Measurements from ENCODE around the gene EVA1C.
"Not testable (repeated sequence)": the region's sequence is repeated elsewhere in the genome, so short reads cannot be mapped to it uniquely, and the experiment has no call there.

GRCh38 chr21:32508036-32508435 is 95.5 kb downstream of the EVA1C start:
- not testable (repeated sequence) for TF ChIP-seq CTCF (IDR thresholded peaks at IDR 0.05; ENCODE audit: extremely low read depth in 1 of 2, insufficient read depth in 1 of 2, low read depth in 1 of 2, low read length in 2 of 2); POLR2A (IDR thresholded peaks at IDR 0.05; ENCODE audit: low read depth, low read length); POLR2AphosphoS5 (IDR thresholded peaks at IDR 0.05; ENCODE audit: insufficient read depth, low read depth, low read length); EZH2 (IDR thresholded peaks at IDR 0.05; ENCODE audit: borderline replicate concordance, low read depth, low read length, severe bottlenecking)

Data from endothelial cell of umbilical vein (primary cell).